Spinal cord (tissue), 10 donors: ENCODE results near the gene SFT2D3. TPM values are rescaled to one million over a fixed set of nuclear protein-coding genes. Genes with fewer than 3 reads are reported as not detected.

Experiments used
- DNase-seq, 6 donors: peaks; one replicate each; pipeline versions ENCODE4 v3.0.0 to v3.0.0-alpha.2; 2013 to 2015; ENCODE audit warnings: low spot score in 6 of 6, low read depth in 4 of 6
- H3K27ac ChIP-seq: one replicate; pipeline ENCODE4 v1.5.1; 2013; ENCODE audit warnings: low read depth, low read length, control low read depth
- H3K27me3 ChIP-seq: one replicate; pipeline ENCODE4 v1.6.1; 2013; ENCODE audit warnings: low read length; ENCODE audit not compliant: control insufficient read depth, insufficient read depth
- H3K36me3 ChIP-seq: one replicate; pipeline ENCODE4 v1.6.1; 2013; ENCODE audit warnings: low read length; ENCODE audit not compliant: control insufficient read depth, insufficient read depth
- H3K4me1 ChIP-seq: one replicate; pipeline ENCODE4 v1.6.1; 2013; ENCODE audit warnings: low read length; ENCODE audit not compliant: control insufficient read depth, insufficient read depth
- H3K4me3 ChIP-seq: one replicate; pipeline ENCODE4 v1.5.1; 2013; ENCODE audit warnings: low read depth, low read length, control low read depth
- H3K9me3 ChIP-seq: one replicate; pipeline ENCODE4 v1.6.1; 2013; ENCODE audit warnings: low read length; ENCODE audit not compliant: control insufficient read depth, insufficient read depth
- WGBS: methylation state at CpG from one replicate; pipeline ENCODE4 v1.1.5; 2013; ENCODE audit warnings: missing lambda C conversion rate; ENCODE audit not compliant: insufficient coverage; 5-methylcytosine and 5-hydroxymethylcytosine counted together
- polyA plus RNA-seq, 2 donors: library from polyadenylated mRNA; unstranded; fragments of 120-200 nt; gene quantifications; one replicate each; pipeline ENCODE4 v1.2.1, GENCODE V29; 2013; ENCODE audit not compliant: insufficient read length in 2 of 2
- total RNA-seq, 2 donors: library from RNA; depleted of rRNA in 1 of 2; stranded (reverse); fragments of 120-200 nt in 1 of 2; fragments of >200 nt in 1 of 2; gene quantifications; one replicate each; pipeline versions ENCODE4 v1.2.3 to v1.2.4, GENCODE V29; 2013 to 2014
- donor health status: healthy.

The SFT2D3 gene
- total and polyA plus RNA-seq, 4 donors: 6.5 to 9.8 TPM; not detected in 2

DNA sequence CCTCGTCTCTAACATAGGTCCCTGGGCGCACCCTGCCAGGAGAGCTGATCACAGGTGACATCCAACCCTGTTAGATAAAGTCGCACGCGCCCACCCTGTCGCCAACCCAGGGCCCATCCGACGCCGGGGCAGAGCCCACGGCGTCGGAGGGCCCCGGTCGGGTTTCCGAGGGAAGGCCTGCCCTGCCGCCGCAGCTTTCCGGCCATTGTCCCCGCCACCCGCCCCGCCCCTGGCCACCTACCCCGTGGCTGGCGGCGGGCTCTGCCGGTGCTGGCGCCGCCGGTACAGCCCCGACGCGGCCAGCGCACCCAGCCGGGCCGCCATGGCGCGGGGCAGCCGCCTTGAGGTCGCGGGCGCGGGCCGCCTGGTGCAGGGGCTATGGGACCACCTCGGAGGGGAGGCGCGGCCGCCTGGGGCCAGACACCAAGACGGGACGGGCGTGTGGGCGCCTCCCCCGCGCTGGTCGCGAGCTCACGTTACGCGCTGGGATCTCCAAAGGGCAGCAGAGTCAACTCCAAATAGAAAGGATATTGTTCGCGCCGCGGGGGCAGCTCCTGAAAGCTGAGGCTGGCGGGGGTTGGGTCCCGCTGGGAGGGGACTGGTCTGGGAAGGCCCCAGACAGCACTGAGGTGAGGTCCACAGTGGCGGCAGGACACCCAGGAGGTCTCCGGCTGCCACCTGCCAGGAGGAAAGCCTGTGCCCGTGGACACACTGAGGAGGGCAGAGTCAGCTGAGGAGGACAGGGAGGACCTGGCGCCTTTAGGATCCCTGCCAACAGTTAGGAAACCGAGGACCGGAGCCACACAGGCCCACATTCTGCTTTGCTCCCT is 37.0 kb upstream of the SFT2D3 start:
- peaks cover 29% of the 10 kb centered on the region for H3K27me3 ChIP-seq
- peak overlapping the region; percentile 6 for H3K4me3 ChIP-seq
- H3K36me3 ChIP-seq: no peaks in the 10 kb centered on the region
- peaks cover 25% of the 10 kb centered on the region for H3K4me1 ChIP-seq
- no peak for DNase-seq
- H3K27ac ChIP-seq: no peak overlapping the region
- no peaks in the 10 kb centered on the region for H3K9me3 ChIP-seq
- 14% methylated on average over 69 of the region's 69 CpGs for WGBS

DNA sequence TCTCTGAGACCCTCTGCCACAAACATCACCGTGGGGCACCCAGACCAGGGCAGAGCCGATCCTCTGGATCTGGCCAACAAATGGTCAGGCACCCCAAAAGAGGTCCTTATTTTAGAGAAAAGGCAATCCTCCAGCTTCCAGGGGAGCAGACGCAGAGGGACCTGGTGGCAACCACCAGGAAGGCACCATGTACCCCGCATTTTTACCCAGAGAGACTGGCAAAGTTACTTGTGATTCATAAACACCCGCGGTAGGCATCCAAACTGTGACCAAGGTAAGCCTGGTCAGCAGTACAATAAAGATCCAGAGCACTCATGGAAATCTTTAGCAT is 36.4 kb upstream of the SFT2D3 start:
- Histone ChIP-seq H3K27ac (no peak overlapping the region), H3K4me1 (peaks cover 24% of the 10 kb centered on the region), H3K27me3 (peaks cover 29% of the 10 kb centered on the region), H3K9me3 (no peaks in the 10 kb centered on the region), H3K4me3 (no peak overlapping the region), H3K36me3 (no peaks in the 10 kb centered on the region)
- no peak for DNase-seq
- WGBS: 94% methylated on average over 6 of the region's 6 CpGs

DNA sequence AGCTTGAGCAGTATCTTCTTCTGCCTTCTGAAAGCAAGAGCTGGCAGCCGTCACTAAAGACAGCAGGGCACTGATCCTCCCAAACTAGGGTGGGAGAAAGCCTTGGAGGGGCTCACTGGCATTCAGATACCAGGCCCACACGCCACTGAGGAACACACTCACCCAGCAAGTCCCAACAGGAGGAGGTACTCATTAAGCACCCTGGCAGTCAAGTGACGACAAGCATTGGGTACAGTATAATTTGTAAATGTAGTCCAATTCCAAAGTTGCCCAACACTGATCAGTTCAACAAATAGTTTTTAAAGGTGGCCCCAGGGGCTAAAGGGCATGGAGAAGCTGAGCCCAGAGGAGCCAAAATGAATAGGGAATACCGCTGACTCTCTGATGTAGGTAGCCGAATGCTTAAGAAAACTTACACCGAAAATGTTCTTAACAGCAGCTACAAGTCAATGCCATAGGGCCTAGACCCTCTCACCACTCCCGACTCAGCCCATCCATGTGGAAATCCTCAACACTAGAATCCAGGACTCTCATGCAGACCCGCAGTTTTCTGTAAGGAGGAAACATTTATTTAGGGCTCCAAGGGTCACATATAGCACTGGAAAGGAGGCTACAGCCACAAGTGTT is 35.9 kb upstream of the SFT2D3 start:
- Histone ChIP-seq H3K27ac (no peak overlapping the region), H3K36me3 (no peaks in the 10 kb centered on the region), H3K9me3 (no peaks in the 10 kb centered on the region), H3K4me1 (peaks cover 24% of the 10 kb centered on the region), H3K27me3 (peaks cover 29% of the 10 kb centered on the region), H3K4me3 (no peak overlapping the region)
- 100% methylated on average over 5 of the region's 8 CpGs for WGBS
- no peak for DNase-seq

DNA sequence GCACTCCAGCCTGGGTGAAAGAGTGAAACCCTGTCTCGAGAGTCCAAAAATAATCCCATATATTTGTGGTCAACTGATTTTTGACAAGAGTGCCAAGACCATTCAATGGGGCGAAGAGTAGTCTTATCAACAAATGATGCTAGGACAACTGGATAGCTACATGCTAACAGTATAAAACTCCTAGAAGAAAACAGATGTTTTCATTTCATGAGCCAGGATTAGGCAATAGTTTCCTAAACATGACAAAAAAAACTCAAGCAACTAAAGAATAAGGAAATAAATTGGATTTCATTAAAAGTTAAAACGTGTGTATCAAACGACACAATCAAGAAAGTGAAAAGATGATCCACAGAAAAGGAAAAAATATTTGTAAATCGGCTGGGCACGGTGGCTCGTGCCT is 32.2 kb upstream of the SFT2D3 start:
- Histone ChIP-seq H3K36me3 (no peaks in the 10 kb centered on the region), H3K27ac (no peak overlapping the region), H3K9me3 (no peaks in the 10 kb centered on the region), H3K4me3 (no peak overlapping the region), H3K4me1 (peaks cover 12% of the 10 kb centered on the region), H3K27me3 (peaks cover 17% of the 10 kb centered on the region)
- DNase-seq: no peak
- 98% methylated on average over 5 of the region's 7 CpGs for WGBS

DNA sequence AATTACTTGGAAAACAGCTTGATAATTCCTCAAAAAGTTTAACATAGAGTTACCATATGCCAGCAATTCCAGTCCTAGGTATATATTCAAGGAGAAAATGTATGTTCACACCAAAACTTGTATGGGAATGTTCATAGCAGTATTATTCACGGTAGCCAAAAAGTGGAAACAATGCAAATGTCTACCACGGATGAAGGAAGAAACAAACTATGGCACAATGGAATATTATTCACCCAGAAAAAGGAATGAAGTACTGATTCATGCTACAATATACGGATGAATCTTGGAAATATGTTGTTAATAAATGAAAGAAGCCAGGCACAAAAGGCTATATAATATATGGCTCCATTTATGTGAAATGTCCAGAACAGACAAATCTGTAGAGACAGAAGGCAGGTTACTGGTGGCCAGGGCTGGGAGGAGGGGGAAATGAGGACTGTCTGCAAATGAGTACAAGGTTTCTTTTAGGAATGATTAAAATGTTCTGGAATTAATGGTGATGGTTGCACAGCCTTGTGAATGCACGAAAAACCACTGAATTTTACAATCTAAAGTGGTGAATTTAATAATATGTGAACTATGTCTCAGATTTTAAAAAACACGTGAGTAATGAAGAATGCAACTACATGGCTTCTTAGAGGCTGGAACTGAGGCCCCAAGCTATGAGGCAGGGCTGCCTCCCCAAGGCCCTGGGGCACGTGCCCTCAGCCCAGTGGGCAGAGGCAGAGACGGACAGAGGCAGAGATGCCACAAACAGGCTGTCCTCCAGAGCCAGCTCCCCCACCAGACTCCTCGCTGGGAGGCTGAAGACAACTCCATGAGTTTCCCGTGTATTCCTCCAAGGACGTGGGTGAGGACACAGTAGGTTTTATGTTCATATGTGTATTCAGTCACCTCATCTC is 31.0 kb upstream of the SFT2D3 start:
- Histone ChIP-seq H3K27ac (no peak overlapping the region), H3K36me3 (no peaks in the 10 kb centered on the region), H3K9me3 (no peaks in the 10 kb centered on the region), H3K4me3 (no peak overlapping the region), H3K27me3 (peaks cover 9% of the 10 kb centered on the region), H3K4me1 (peaks cover 15% of the 10 kb centered on the region)
- DNase-seq: no peak
- 89% methylated on average over 2 of the region's 10 CpGs for WGBS

DNA sequence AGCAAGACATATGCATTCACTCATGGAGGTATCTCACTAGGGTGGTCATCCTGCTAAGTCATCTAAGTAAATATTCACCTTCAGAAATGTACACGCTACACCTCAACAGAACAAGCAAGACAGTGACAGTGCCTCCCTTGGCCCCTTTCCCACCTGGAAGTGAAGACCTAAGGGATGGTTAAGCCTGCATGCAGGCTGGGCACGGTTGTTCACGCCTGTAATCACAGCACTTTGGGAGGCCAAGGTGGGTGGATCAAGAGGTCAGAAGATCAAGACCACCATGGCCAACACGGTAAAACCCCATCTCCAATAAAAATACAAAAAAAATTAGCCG is 30.4 kb upstream of the SFT2D3 start:
- H3K4me1 ChIP-seq: peaks cover 21% of the 10 kb centered on the region
- H3K4me3 ChIP-seq: no peak overlapping the region
- H3K9me3 ChIP-seq: no peaks in the 10 kb centered on the region
- H3K27me3 ChIP-seq: peaks cover 7% of the 10 kb centered on the region
- H3K36me3 ChIP-seq: no peaks in the 10 kb centered on the region
- H3K27ac ChIP-seq: no peak overlapping the region
- no CpG with 5 or more reads among the region's 5 CpGs for WGBS
- DNase-seq: no peak

DNA sequence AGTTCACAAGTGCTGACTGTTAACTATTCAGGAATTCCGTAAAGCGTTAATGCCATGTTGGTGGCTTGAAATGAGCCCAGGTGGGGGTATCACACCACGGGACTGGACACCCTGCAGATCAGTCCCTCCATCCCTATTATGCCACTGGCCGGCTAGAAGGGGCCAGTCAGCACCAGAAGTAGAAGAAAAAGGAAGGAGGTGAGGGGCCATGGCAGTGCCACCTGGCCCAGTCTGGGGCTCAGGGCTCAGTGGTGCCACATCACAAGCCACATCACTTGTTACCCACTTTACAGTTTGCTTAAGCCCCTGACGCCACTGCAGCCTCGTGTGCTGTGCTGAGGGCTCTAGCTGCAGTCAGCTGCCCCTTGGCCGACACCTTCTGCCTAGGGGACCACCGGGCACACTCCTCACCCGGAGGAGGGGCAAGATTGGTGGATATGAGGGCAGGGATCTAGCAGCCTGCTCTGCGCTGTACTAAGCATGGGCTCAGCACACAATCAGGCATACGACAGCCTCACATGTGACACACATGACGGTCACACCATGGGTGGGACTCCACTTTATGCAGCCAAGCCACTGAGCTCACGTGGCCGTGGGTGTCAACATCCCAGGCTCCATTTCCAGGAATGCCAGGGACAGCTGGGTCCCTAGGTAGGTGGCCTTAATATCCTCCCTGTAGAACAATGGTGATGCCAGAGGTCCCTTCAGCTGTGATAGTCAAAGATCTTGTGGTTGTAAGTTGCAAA is 29.6 kb upstream of the SFT2D3 start:
- Histone ChIP-seq H3K36me3 (no peaks in the 10 kb centered on the region), H3K4me1 (peaks cover 27% of the 10 kb centered on the region), H3K9me3 (no peaks in the 10 kb centered on the region), H3K4me3 (no peak overlapping the region), H3K27me3 (peaks cover 7% of the 10 kb centered on the region), H3K27ac (no peak overlapping the region)
- WGBS: 84% methylated on average over 12 of the region's 14 CpGs
- DNase-seq: no peak

DNA sequence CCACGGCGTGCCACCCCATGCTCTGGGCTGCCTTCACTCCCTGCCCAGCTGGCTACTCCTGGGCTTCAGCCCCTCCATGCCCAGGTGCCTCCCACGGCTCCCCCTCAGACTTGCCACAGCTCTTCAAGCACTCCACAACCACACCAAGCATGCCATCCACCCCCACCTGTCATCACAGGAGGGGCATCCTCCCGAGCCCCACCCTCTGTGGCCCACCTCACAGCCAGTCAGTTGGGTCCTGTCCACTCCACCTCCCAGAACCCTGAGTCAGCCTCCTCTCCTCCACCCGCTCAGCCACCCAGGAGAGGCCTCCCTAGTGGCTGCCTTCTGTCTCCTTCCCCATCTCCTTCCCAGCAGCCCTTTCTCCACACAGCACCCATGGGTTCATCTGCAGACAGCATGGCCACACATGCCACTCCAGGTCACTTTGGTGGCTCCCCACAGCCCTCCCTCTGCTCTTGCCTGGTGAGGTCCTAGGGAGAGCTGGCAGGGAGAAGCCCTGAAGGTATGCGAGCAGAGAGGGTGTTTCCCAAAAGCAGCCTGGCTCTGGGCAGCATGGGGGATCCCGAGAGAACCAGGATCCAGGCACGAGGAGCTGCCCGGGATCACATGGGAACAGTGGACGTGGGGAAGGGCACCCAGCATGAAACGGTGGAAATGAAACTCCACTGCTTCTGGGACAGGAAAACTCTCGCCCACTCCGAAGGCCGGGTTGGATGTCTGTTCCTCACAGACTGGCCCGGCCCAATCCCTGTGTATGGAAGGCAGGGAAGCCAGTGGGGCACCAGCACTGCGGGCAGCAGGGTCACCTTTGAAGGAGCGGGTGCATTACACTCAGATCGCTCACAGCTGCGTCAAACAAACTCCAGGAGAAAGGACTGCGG is 28.7 kb upstream of the SFT2D3 start:
- H3K9me3 ChIP-seq: no peaks in the 10 kb centered on the region
- H3K27ac ChIP-seq: no peak overlapping the region
- H3K27me3 ChIP-seq: peaks cover 6% of the 10 kb centered on the region
- no peak for DNase-seq
- no peak overlapping the region for H3K4me3 ChIP-seq
- H3K4me1 ChIP-seq: peaks cover 27% of the 10 kb centered on the region
- H3K36me3 ChIP-seq: no peaks in the 10 kb centered on the region
- 77% methylated on average over 15 of the region's 20 CpGs for WGBS
